ENCODE data around the gene KIR2DL3.
"Not testable (repeated sequence)": the region's sequence is repeated elsewhere in the genome, so short reads cannot be mapped to it uniquely, and the experiment has no call there.

The KIR2DL3 gene

DNA sequence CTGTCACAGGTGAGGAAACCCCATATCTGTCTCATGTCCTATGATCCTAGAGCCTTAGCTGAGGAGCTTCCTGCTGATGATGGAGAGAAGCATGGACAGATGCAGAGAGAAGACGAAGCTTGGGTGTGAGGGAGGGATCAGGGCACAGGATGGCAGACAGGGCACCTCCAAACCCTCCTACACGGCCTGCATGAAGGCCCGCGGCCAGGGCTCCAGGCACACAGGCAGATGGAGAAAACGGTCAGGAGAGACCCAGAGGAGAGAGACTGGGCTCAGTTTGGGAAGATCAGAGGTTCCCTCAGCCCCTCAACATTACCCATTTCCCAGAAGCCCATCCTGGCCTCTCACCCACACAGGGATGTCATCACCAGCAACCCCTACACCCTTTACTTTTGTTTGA lies 5.8 kb downstream of the KIR2DL3 start:
- not testable (repeated sequence) for DNase-seq

DNA sequence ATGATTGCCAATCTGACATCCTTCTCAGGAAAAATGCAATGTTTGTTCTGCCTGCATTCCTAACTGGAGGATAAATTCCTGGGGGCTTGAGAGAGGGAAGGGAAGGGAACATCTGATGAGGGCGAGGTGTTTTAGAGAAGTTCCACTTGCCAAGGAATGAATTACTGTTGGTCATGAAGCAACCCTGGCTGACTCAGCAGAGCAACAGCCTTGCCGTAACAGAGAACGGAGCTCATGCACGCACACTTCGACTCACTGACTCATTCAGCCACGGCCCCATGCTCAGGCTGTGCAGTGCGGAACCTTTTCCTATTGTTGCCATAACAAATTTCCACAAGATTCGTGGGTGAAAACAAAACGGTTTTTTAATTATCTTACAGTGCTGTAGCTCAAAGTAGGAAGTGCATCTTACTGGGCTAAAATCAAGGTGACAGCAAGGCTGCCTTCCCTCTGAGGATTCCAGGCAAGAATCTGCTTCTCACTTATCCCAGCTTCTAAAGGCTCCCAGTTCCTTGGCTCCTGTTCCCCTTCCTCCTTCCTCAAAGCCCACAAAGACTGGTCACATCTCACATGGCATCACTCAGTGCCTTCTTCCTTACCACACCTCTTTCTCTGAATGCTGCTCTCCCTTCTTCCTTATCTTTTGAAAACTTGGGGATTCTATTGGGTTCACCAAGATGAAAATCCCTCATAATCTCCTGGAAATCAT lies 9.5 kb downstream of the KIR2DL3 start:
- peak; percentile 16 to 38 for DNase-seq

GRCh38 chr19:54750276-54750675 lies 12.0 kb downstream of the KIR2DL3 start:
- not testable (repeated sequence) for DNase-seq

GRCh38 chr19:54756204-54757110 lies 18.1 kb downstream of the KIR2DL3 start:
- not testable (repeated sequence) for DNase-seq

DNA sequence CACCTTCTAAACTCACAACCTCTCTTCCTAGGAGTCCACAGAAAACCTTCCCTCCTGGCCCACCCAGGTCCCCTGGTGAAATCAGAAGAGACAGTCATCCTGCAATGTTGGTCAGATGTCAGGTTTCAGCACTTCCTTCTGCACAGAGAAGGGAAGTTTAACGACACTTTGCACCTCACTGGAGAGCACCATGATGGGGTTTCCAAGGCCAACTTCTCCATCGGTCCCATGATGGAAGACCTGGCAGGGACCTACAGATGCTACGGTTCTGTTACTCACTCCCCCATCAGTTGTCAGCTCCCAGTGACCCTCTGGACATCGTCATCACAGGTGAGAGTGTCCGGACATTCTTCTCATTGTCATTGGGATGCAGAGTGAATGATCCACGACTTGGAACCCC lies 20.3 kb downstream of the KIR2DL3 start:
- DNase-seq: not testable (repeated sequence)

DNA sequence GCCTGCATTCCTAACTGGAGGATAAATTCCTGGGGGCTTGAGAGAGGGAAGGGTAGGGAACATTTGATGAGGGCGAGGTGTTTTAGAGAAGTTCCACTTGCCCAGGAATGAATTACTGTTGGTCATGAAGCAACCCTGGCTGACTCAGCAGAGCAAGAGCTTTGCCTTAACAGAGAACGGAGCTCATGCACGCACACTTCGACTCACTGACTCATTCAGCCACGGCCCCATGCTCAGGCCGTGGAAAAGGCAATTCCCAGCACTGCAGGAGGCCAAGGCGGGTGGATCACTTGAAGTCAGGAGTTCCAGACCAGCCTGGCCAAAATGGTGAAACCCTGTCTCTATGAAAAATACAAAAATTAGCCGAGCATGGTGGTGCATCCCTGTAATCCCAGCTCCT lies 25.9 kb downstream of the KIR2DL3 start:
- DNase-seq: peak in 1 of 2 donors; percentile 40

DNA sequence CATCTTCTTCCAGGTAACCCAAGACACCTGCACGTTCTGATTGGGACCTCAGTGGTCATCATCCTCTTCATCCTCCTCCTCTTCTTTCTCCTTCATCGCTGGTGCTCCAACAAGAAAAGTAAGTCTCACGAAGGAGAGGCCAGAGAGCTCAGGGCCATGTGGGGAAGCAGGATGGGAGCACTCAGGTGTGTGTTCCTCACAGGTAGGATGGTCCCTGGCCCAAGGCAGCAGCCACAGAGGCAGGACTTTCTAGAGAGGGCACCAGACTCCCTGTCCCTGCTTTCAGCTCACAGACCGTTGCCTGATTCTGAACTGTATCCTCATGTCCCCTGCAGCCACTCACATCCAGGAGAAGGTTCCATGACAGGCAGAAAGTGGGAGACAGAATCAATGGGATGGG lies 28.2 kb downstream of the KIR2DL3 start:
- not testable (repeated sequence) for DNase-seq

DNA sequence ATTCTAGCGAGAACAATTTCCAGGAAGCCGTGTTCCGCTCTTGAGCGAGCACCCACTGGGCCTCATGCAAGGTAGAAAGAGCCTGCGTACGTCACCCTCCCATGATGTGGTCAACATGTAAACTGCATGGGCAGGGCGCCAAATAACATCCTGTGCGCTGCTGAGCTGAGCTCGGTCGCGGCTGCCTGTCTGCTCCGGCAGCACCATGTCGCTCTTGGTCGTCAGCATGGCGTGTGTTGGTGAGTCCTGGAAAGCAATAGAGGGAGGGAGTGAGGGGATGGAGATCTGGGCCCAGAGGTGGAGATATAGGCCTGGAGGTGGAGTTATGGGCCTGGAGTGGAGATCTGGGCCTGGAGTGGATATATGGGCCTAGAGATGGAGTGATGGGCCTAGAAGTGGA lies 31.3 kb downstream of the KIR2DL3 start, which contains the start of gene KIR2DL1:
Gene KIR2DL1, plus strand, starts transcription at position 148 of the 400 bp plus-strand sequence. Its CDS starts 58 bp downstream, at position 206.
- DNase-seq: not testable (repeated sequence)

- DNase-seq: not testable (repeated sequence)
Measured at GRCh38 chr19:54770511-54770910, 32.2 kb downstream of the KIR2DL3 start.

GRCh38 chr19:54771018-54771960 lies 33.0 kb downstream of the KIR2DL3 start:
- DNase-seq: not testable (repeated sequence)

DNA sequence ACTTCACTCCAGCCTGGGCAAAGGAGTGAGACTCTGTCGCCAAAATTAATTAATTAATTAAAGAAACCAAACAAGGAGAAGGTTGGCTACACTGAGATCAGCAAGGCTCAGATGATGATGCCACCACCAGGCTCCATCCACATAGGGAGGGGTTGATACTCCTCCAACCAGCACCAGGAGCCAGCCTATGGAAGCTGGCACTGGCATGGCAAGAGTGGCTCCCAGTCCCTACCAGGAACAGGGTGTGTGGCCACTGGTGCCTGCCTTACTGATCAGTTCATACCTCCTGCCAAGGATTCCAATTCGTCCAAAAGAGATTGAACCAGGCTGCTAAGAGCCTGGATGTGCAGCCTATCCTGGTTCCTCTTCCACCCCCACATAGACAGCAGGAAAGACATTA lies 34.4 kb downstream of the KIR2DL3 start:
- not testable (repeated sequence) for DNase-seq

GRCh38 chr19:54775095-54775815 lies 36.9 kb downstream of the KIR2DL3 start:
- not testable (repeated sequence) for DNase-seq

GRCh38 chr19:54775830-54776229 lies 37.5 kb downstream of the KIR2DL3 start:
- not testable (repeated sequence) for DNase-seq

DNA sequence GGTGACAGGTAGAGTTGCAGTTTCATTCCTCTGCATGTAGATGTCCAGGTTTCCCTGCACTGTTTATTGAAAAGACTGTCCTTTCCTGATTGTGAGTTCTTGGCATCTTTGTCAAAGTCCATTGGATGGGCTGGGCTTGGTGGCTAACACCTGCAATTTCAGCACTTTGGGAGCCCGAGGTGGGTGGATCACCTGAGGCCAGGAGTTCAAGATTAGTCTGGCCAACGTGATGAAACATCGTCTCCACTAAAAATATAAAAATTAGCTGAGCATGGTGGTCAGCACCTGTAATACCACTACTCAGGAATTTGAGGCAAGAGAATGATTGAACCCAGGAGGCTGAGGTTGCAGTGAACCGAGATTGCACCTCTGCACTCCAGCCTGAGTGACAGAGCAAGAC lies 39.5 kb downstream of the KIR2DL3 start:
- DNase-seq: not testable (repeated sequence)

- not testable (repeated sequence) for DNase-seq
Measured at GRCh38 chr19:54778896-54779295, 40.6 kb downstream of the KIR2DL3 start.

- DNase-seq: not testable (repeated sequence)
Measured at GRCh38 chr19:54782916-54783315, 44.6 kb downstream of the KIR2DL3 start.

DNA sequence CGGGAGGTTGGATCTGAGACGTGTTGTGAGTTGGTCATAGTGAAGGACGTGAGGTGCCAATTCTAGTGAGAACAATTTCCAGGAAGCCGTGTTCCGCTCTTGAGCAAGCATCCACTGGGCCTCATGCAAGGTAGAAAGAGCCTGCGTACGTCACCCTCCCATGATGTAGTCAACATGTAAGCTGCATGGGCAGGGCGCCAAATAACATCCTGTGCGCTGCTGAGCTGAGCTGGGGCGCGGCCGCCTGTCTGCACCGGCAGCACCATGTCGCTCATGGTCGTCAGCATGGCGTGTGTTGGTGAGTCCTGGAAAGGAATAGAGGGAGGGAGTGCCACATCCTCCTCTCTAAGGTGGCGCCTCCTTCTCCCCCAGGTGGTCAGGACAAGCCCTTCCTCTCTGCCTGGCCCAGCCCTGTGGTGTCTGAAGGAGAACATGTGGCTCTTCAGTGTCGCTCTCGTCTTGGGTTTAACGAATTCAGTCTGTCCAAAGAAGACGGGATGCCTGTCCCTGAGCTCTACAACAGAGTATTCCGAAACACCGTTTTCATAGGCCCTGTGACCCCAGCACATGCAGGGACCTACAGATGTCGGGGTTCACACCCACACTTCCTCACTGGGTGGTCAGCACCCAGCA lies 47.9 kb downstream of the KIR2DL3 start:
- not testable (repeated sequence) for DNase-seq

- DNase-seq: not testable (repeated sequence)
Measured at GRCh38 chr19:54788154-54788553, 49.8 kb downstream of the KIR2DL3 start.

- no peak for DNase-seq
Measured at GRCh38 chr19:54790711-54791110, 52.4 kb downstream of the KIR2DL3 start.

GRCh38 chr19:54791476-54791875 lies 53.2 kb downstream of the KIR2DL3 start:
- DNase-seq: no peak

GRCh38 chr19:54792814-54793213 lies 54.5 kb downstream of the KIR2DL3 start:
- no peak for DNase-seq
